Fibroblast of pulmonary artery (primary cell): Measurements from ENCODE around the gene ALKBH7.
A peak's percentile ranks its signal among the peaks of the same experiment; 100 is the strongest.

ENCODE experiments used
- DNase-seq: peaks from one replicate; pipeline ENCODE4 v3.0.0-alpha.2; 2010; ENCODE audit warnings: low read depth
- H3K4me3 ChIP-seq: replicated peaks from 2 replicates; pipeline ENCODE4 v1.5.1; 2011; ENCODE audit warnings: low read depth, mild to moderate bottlenecking, control low read depth, low read length, moderate library complexity
- CTCF ChIP-seq: IDR thresholded peaks from 2 replicates; pipeline ENCODE4 v1.5.1; 2011; ENCODE audit warnings: mild to moderate bottlenecking, control low read depth, low read length, inconsistent platforms; ENCODE audit errors: missing control alignments

The ALKBH7 gene

GRCh38 chr19:6413721-6414643 is 41.4 kb downstream of the ALKBH7 start:
- no peak for DNase-seq
- no peak for TF ChIP-seq CTCF
- H3K4me3 ChIP-seq, result no peak overlapping the region

DNA sequence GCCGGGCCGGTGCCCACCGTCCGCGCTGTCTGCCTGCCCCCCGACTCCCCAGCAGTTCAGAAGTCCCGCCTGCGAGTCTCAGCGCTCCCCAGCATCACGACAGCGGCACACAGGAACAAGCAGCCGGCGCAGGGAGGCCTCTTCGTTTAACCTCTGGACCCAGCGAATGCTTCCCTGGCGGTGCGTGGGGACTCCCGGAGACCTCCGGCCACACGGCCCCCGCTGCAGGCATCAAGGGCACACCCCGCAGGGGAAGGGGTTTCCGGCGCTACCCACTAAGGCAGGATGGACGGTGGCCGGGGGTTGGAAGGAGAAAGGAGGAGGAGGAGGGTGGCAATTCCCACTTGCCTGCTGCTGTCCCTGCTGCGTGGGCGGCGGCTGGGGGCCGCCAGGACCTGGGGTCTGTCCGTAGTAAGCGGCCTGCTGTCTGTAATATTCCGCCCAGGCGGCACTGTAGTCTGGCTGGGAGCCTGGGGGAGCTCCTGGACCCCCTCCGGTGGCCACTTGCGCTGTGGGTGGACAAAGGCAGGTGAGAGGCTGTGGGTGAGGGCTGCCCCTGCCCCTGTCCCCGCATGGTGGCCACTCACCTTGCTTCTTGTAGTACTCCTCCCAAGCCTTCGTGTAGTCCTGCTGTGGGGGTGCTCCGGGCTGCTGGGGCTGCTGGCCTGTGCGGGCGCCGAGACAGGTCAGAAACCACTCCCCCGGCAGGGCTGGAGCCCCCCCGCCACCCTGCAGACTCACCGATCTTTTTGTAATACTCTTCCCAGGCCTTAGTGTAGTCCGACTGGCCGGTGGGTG is 42.4 kb downstream of the ALKBH7 start:
- no peak for DNase-seq
- TF ChIP-seq CTCF, result no peak
- no peak overlapping the region for H3K4me3 ChIP-seq

DNA sequence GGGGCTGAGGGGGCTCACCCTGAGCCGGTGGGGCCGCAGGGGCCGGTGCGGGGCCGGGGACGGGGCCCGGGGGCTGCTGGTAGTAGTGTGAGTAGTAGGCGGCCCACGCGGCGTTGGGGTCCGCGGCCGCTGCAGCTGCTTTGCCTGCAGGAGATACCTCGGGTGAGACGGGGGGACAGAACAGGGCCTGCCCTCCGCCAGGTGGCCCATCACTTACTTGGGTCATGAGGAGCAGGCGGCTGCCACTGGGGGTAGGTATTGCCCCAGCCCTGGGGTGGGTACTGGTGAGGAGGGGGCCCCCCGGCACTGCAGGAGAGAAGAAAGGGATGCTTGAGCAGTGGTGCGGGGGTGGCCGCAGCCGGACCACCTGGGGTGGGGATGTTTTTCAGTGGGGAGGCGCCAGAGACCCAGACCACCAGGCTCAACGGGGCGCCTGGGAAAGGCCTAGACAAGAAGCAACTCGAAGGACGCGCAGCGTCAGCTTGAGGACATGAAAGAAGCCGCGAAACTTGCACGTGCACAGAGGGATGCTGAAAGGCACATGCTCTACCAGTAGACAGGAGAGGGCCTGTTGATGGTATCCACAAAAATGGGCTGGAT is 43.1 kb downstream of the ALKBH7 start:
- no peak for DNase-seq
- no peak overlapping the region for H3K4me3 ChIP-seq
- TF ChIP-seq CTCF, result no peak

DNA sequence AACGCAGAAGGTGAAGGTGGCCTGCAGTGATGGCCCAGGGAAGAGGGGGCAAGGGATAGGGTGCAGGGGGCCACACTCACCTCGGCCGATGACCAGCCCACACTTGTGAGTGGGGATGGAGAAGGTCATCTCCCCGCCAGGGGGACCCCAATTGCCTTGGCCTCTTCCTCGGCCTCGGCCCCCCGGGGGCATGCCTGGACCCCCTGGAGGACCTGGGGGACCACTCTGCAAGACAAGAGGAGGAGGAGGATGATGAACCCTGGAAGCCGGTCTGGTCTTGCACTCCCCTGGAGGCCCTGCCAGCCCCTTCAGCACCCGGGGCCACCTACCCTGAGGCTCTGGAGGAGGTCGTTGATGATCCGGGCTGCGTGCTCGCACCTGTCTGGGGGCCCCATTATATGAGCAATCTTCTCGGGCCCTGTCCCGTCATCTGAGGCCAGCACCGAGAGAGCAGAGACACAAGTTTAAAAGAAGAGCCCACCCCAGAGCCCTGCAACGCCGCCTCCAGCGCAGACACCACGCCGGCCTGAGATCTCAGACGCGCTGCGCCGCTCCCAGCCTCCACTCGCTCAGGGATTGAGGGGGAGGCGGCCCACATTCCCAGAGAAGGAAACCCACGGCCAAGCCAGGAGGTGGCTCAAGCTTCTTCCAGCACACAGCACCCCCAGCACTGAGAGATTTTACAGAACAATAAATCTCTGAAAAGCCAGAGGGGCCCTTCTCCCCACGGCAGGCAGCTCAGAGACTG is 44.2 kb downstream of the ALKBH7 start:
- no peak overlapping the region for H3K4me3 ChIP-seq
- no peak for DNase-seq
- no peak for TF ChIP-seq CTCF

DNA sequence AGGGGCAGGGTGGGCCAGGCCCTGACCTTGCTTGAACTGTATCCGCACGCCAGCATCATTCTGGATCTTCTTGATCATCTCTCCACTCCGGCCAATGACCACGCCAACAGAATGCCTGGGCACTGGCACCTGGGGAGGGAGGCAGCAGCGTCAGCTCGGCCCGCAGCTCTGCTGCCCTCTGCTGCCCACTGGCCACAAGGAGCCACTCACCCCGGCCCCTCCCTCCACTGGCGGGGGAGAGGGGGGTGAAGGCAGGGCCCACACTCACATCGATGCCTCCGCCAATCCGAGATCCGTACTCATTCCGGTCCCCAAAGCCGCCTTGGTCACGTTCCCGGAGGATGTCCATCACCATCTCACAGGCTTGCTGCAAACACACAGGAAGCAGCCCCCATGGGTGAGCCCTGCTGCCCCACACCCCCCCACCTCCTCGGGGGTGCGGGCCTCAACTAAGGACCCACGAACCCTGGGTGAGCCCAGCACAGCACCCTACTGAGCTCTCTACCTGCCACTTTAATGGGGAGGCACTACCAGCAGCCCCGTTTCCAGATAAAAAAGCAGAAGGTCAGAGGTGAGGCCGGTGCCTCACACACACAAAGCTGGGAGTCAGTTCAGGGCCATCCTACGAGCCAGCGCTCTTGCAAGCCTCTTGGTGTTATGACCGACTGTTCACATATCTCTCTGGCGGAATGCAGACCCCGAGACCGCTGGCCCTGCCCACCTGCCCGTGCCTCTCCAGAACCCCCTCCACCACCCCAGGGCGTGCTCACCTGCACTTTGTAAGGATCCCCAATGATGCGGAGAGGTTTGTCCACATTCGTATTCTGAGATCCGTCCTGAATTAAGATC is 45.3 kb downstream of the ALKBH7 start:
- TF ChIP-seq CTCF, result peak; percentile 38
- DNase-seq, result peak; percentile 28
- no peak overlapping the region for H3K4me3 ChIP-seq

DNA sequence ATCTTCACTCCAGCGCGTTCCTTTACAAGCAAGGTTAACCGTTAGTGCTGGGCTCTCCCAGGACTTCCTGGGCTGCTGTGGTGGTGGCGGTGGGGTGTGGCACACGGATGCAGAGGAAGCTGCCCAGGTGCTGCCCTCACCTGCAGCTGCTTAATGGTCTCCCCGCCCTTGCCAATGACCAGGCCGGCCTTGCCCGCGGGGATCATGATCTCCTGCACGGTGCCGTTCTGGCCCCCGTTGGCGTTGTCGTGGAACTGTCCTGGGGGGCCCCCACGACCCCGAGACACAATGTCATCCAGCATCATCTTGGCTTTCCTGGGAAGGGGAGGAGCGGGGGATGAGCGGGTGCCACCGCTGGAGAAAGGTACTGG is 46.0 kb downstream of the ALKBH7 start:
- no peak overlapping the region for H3K4me3 ChIP-seq
- TF ChIP-seq CTCF, result no peak
- no peak for DNase-seq
